ENCODE results near the gene PTPRH. TPM values are rescaled to one million over a fixed set of nuclear protein-coding genes. Genes with fewer than 3 reads are reported as not detected.

PTPRH gene
- total RNA-seq, 6 experiments from 2014 or later = 0.45 to 1.0 (median 0.59) TPM

GRCh38 chr19:55241935-55242464, 32.7 kb upstream of the PTPRH start:
- no peak overlapping the region for H3K4me3 Mint-ChIP-seq
- H3K36me3 Mint-ChIP-seq (ENCODE audit: low read depth) = peaks cover 10% of the 10 kb centered on the region
- no peak for DNase-seq
- H3K27ac Mint-ChIP-seq = no peak overlapping the region
- TF ChIP-seq CTCF (IDR thresholded peaks at IDR 0.05) = no peak
- no peaks in the 10 kb centered on the region for H3K4me1 Mint-ChIP-seq (ENCODE audit: low read depth)
- H3K27me3 Mint-ChIP-seq (ENCODE audit: insufficient read depth) = peaks cover 1% of the 10 kb centered on the region; the same call in 1 of the 2 replicates
- H3K9me3 Mint-ChIP-seq = no peaks in the 10 kb centered on the region

GRCh38 chr19:55241143-55241934, 32.0 kb upstream of the PTPRH start:
- Mint-ChIP-seq H3K27ac (no peak overlapping the region), H3K27me3 (ENCODE audit: insufficient read depth) (peaks cover 1% of the 10 kb centered on the region; the same call in 1 of the 2 replicates), H3K36me3 (ENCODE audit: low read depth) (peaks cover 13% of the 10 kb centered on the region), H3K9me3 (no peaks in the 10 kb centered on the region), H3K4me3 (no peak overlapping the region), H3K4me1 (ENCODE audit: low read depth) (no peaks in the 10 kb centered on the region)
- DNase-seq = no peak
- no peak for TF ChIP-seq CTCF (IDR thresholded peaks at IDR 0.05)

GRCh38 chr19:55240713-55241020, 31.4 kb upstream of the PTPRH start:
- H3K9me3 Mint-ChIP-seq = no peaks in the 10 kb centered on the region
- H3K36me3 Mint-ChIP-seq (ENCODE audit: low read depth) = peaks cover 13% of the 10 kb centered on the region
- no peak overlapping the region for H3K27ac Mint-ChIP-seq
- H3K27me3 Mint-ChIP-seq (ENCODE audit: insufficient read depth) = peaks cover 1% of the 10 kb centered on the region
- no peak for DNase-seq
- H3K4me1 Mint-ChIP-seq (ENCODE audit: low read depth) = no peaks in the 10 kb centered on the region
- no peak overlapping the region for H3K4me3 Mint-ChIP-seq
- TF ChIP-seq CTCF (IDR thresholded peaks at IDR 0.05) = no peak

- H3K9me3 Mint-ChIP-seq = no peaks in the 10 kb centered on the region
- TF ChIP-seq CTCF (IDR thresholded peaks at IDR 0.05) = no peak
- no peaks in the 10 kb centered on the region for H3K4me1 Mint-ChIP-seq (ENCODE audit: low read depth)
- H3K27me3 Mint-ChIP-seq (ENCODE audit: insufficient read depth) = peaks cover 1% of the 10 kb centered on the region
- no peak overlapping the region for H3K4me3 Mint-ChIP-seq
- peaks cover 21% of the 10 kb centered on the region for H3K36me3 Mint-ChIP-seq (ENCODE audit: low read depth)
- no peak overlapping the region for H3K27ac Mint-ChIP-seq
- DNase-seq = no peak
Measured at GRCh38 chr19:55239004-55239403, 29.7 kb upstream of the PTPRH start.

GRCh38 chr19:55238030-55238429, 28.7 kb upstream of the PTPRH start:
- H3K4me3 Mint-ChIP-seq = no peak overlapping the region
- no peak for TF ChIP-seq CTCF (IDR thresholded peaks at IDR 0.05)
- no peak for DNase-seq
- no peaks in the 10 kb centered on the region for H3K9me3 Mint-ChIP-seq
- no peak overlapping the region for H3K27ac Mint-ChIP-seq
- H3K36me3 Mint-ChIP-seq (ENCODE audit: low read depth) = peaks cover 21% of the 10 kb centered on the region
- H3K27me3 Mint-ChIP-seq (ENCODE audit: insufficient read depth) = peaks cover 1% of the 10 kb centered on the region
- no peaks in the 10 kb centered on the region for H3K4me1 Mint-ChIP-seq (ENCODE audit: low read depth)

Data from HFFc6 (cell line).